Measurements from ENCODE around the gene MTFP1. TPM values are rescaled to one million over a fixed set of nuclear protein-coding genes. Genes with fewer than 3 reads are reported as not detected.

Gene MTFP1
- total and polyA plus RNA-seq, 2 of the 4 experiments (the other 2 are of a cell fraction), result 7.3 to 7.7 TPM

- Histone ChIP-seq H2AK5ac (ENCODE audit: low read depth, low read length) (no peak overlapping the region), H3K79me1 (ENCODE audit: low read depth in 1 of 2, low read length in 2 of 2) (peaks cover 27 to 50% of the 10 kb centered on the region in 2 experiments), H4K20me1 (ENCODE audit: insufficient read depth, low read length) (peaks cover 16% of the 10 kb centered on the region), H3K9me1 (ENCODE audit: insufficient read depth, low read length) (peaks cover 13% of the 10 kb centered on the region), H3K9ac (ENCODE audit: low read depth, low read length) (no peak overlapping the region), H3K56ac (ENCODE audit: extremely low read depth, insufficient read depth, low read length) (no peak overlapping the region), H4K8ac (ENCODE audit: low read depth in 2 of 2, low read length in 2 of 2) (no peak overlapping the region), H3K4me1 (ENCODE audit: control insufficient read depth, insufficient read depth, low read length) (peaks cover 14% of the 10 kb centered on the region), H2AFZ (replicated peaks; ENCODE audit: low read length, poor library complexity) (no peak overlapping the region), H2BK5ac (ENCODE audit: low read depth, low read length, poor library complexity, severe bottlenecking) (no peak overlapping the region), H3K27me3 (ENCODE audit: control insufficient read depth, insufficient read depth, low read length) (no peaks in the 10 kb centered on the region), H2BK15ac (ENCODE audit: low read depth, low read length) (no peak overlapping the region), H2BK20ac (ENCODE audit: low read depth, low read length) (no peak overlapping the region), H3K4me3 (ENCODE audit: insufficient read depth, low read depth, low read length) (no peak overlapping the region), H4K5ac (ENCODE audit: low read depth, low read length) (no peak overlapping the region), H4K91ac (ENCODE audit: insufficient read depth, low read depth, low read length) (no peak overlapping the region), H3K23ac (ENCODE audit: low read depth, low read length) (no peak overlapping the region), H3K4me2 (ENCODE audit: low read depth, low read length) (no peak overlapping the region), H3K36me3 (ENCODE audit: control insufficient read depth, insufficient read depth, low read length) (peaks cover 4% of the 10 kb centered on the region; the same call in 1 of the 2 replicates), H3K14ac (replicated peaks; ENCODE audit: low read depth, low read length) (no peak overlapping the region), H2BK120ac (ENCODE audit: low read depth, low read length) (no peak overlapping the region), H3K4ac (ENCODE audit: low read depth, low read length) (no peak overlapping the region), H3K18ac (ENCODE audit: low read depth, low read length) (no peak overlapping the region), H3K9me3 (ENCODE audit: control insufficient read depth, insufficient read depth, low read length) (no peaks in the 10 kb centered on the region), H2AK9ac (replicated peaks; ENCODE audit: low read depth, low read length, poor library complexity) (no peak overlapping the region), H3K27ac (ENCODE audit: insufficient read depth, low read length) (no peak overlapping the region)
- intact Hi-C loops (cut with micrococcal nuclease), result no loop called here
- dilution Hi-C loops (cut with HindIII; ENCODE audit: low sequenced_read_pairs, unreplicated experiment), result no loop called here
- no peak for ATAC-seq (ENCODE audit: low read depth)
- WGBS, 2 experiments (ENCODE audit: extremely low coverage in 2 of 2, insufficient read length in 1 of 2), result 100% methylated on average over 1 of the region's 1 CpG; no CpG with 5 or more reads in 1 of the 2 experiments
- ChIA-PET CTCF (no interaction called here), POLR2A (ENCODE audit: unreplicated experiment) (interaction anchor here (0.6 kb wide), 1 partner anchor 87 kb away, joined by 11 read pairs; no protein-coding TSS in a partner anchor)
- TF ChIP-seq FOS (IDR thresholded peaks at IDR 0.05; ENCODE audit: low read depth, low read length), result no peak
- no peak for TF ChIP-seq BHLHE40 (IDR thresholded peaks at IDR 0.05; ENCODE audit: low read depth, low read length)
- TF ChIP-seq RAD21 (IDR thresholded peaks at IDR 0.05; ENCODE audit: low read length), result no peak
- no peak for TF ChIP-seq RCOR1 (IDR thresholded peaks at IDR 0.05; ENCODE audit: insufficient replicate concordance, low read length)
- TF ChIP-seq, protein P1, sequence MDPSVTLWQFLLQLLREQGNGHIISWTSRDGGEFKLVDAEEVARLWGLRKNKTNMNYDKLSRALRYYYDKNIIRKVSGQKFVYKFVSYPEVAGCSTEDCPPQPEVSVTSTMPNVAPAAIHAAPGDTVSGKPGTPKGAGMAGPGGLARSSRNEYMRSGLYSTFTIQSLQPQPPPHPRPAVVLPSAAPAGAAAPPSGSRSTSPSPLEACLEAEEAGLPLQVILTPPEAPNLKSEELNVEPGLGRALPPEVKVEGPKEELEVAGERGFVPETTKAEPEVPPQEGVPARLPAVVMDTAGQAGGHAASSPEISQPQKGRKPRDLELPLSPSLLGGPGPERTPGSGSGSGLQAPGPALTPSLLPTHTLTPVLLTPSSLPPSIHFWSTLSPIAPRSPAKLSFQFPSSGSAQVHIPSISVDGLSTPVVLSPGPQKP (IDR thresholded peaks at IDR 0.05; ENCODE audit: borderline replicate concordance, low read depth, low read length), result no peak
- TF ChIP-seq CHD1 (IDR thresholded peaks at IDR 0.05; ENCODE audit: low read depth, low read length), result no peak
- TF ChIP-seq POLR2A (IDR thresholded peaks at IDR 0.05; ENCODE audit: low read depth, low read length), result no peak
- TF ChIP-seq MAZ (IDR thresholded peaks at IDR 0.05; ENCODE audit: borderline replicate concordance, low read depth, low read length), result no peak
- TF ChIP-seq, protein P2, sequence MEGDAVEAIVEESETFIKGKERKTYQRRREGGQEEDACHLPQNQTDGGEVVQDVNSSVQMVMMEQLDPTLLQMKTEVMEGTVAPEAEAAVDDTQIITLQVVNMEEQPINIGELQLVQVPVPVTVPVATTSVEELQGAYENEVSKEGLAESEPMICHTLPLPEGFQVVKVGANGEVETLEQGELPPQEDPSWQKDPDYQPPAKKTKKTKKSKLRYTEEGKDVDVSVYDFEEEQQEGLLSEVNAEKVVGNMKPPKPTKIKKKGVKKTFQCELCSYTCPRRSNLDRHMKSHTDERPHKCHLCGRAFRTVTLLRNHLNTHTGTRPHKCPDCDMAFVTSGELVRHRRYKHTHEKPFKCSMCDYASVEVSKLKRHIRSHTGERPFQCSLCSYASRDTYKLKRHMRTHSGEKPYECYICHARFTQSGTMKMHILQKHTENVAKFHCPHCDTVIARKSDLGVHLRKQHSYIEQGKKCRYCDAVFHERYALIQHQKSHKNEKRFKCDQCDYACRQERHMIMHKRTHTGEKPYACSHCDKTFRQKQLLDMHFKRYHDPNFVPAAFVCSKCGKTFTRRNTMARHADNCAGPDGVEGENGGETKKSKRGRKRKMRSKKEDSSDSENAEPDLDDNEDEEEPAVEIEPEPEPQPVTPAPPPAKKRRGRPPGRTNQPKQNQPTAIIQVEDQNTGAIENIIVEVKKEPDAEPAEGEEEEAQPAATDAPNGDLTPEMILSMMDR (conservative IDR thresholded peaks at IDR 0.05; ENCODE audit: low read depth, low read length), result no peak
- TF ChIP-seq MAFK (IDR thresholded peaks at IDR 0.05; ENCODE audit: low read depth, low read length), result no peak
- TF ChIP-seq, protein P3, sequence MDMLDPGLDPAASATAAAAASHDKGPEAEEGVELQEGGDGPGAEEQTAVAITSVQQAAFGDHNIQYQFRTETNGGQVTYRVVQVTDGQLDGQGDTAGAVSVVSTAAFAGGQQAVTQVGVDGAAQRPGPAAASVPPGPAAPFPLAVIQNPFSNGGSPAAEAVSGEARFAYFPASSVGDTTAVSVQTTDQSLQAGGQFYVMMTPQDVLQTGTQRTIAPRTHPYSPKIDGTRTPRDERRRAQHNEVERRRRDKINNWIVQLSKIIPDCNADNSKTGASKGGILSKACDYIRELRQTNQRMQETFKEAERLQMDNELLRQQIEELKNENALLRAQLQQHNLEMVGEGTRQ (IDR thresholded peaks at IDR 0.05; ENCODE audit: low read depth, low read length), result no peak
- no peak for TF ChIP-seq RFX5 (IDR thresholded peaks at IDR 0.05; ENCODE audit: low read depth, low read length)
- no peak for TF ChIP-seq NFE2L2 (IDR thresholded peaks at IDR 0.05; ENCODE audit: low read depth, low read length)
- no peak for TF ChIP-seq SMC3 (IDR thresholded peaks at IDR 0.05; ENCODE audit: low read depth, low read length)
- TF ChIP-seq MXI1 (IDR thresholded peaks at IDR 0.05; ENCODE audit: borderline replicate concordance, low read depth, low read length), result no peak
- no TSS peak for BruUV-seq (replicated peaks)
- no peak for DNase-seq
- in situ Hi-C loops (cut with MboI; ENCODE audit: low sequenced_read_pairs), result no loop called here
Measured at GRCh38 chr22:30400159-30400558, 25.4 kb upstream of the MTFP1 start.
